GM12891 (cell line): Measurements from ENCODE around the gene SLC2A10.

Experiments
- PAX5 ChIP-seq: IDR thresholded peaks from 2 replicates; pipeline ENCODE4 v1.6.1; 2011; ENCODE audit warnings: low read length, moderate library complexity, mild to moderate bottlenecking; ENCODE audit not compliant: insufficient read depth, severe bottlenecking
- POLR2A ChIP-seq: IDR thresholded peaks from 2 replicates; pipeline ENCODE4 v1.6.1; 2011; ENCODE audit warnings: low read depth, low read length, control low read depth
- POLR2AphosphoS5 ChIP-seq: IDR thresholded peaks from 2 replicates; pipeline ENCODE4 v1.6.1; 2011; ENCODE audit warnings: low read depth, low read length, control low read depth
- TAF1 ChIP-seq: IDR thresholded peaks from 2 replicates; pipeline ENCODE4 v1.6.1; 2011; ENCODE audit warnings: low read depth, low read length, control low read depth

GRCh38 chr20:46709459-46710152, at the start of gene SLC2A10:
- TF ChIP-seq POLR2AphosphoS5 (no peak), POLR2A (no peak), TAF1 (no peak), PAX5 (no peak)
